Activated T-cell treated with anti-CD3 and anti-CD28 coated beads, Interleukin-2, amount 50 U/mL, for 1 hour (primary cell): ENCODE data around the gene CARD11.

Experiments used
- DNase-seq: peaks from one replicate; pipeline ENCODE4 v3.0.0-alpha.2; 2020

Gene CARD11

DNA sequence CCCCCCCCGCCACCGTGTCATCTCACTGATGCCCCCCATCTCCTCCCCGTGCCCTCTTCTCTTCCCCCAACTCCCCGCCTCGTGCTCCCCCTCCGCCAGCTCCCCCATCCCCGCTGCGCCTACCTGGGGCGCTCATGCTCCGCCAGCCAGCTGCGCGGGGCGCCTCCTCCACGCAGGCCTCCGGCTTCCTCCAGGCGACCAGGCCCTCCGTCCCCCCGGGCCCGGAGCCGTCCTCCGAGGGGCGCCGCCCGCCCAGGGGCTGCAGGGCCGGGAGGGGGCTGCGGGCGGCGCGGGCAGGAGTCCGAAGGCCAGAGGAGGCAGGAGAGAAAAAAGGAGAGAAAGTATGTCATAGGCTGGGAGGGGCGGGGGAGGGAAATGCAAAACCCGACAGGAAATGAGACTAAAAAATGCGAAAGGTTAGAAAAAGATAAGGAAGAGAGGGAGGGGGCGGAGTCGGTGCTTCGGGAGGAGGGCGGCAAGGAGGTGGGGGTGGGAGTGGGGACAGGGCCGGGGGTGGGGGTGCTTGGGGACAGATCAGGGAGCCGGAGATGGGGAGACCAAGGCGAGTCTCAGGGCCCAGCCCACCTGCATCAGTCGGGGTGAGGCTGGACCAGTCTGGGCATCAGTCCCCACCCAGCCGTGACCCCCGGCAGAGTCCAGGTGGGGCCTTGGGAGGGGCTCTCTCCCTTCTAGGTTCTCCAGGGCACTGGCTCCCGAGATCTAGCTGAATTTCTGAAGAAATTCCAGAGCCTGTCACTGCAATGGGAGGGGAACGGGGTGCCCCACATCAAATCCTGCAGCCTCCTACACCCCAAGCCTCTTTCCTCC is at the start of gene CARD11:
Gene CARD11, minus strand, starts transcription at position 324 of the 828 bp plus-strand sequence. CDS start 85,361 bp downstream, outside the sequence.
- peak; percentile 68 for DNase-seq

GRCh38 chr7:3092468-3092867 is 48.8 kb upstream of the CARD11 start:
- DNase-seq, result peak; percentile 70

DNA sequence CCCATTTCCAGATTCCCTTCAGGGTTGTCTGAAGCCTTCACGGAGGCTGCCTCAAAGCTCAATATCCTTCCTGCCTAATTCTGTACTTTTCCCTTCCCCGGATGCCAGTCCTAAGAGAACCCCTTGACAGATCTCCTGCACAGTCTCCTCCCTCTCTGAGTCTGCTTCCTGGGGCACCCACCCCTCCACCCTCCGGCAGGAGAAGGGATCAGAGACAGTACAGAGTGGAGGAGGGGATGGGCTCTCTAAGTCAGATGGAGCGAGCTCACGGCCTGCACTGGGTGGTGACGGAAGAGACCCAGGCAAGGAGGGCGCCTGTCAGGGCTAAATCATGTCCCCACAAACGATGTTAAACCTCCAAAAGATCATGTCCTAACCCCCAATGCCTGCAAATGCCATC is 48.0 kb upstream of the CARD11 start:
- DNase-seq, result no peak

DNA sequence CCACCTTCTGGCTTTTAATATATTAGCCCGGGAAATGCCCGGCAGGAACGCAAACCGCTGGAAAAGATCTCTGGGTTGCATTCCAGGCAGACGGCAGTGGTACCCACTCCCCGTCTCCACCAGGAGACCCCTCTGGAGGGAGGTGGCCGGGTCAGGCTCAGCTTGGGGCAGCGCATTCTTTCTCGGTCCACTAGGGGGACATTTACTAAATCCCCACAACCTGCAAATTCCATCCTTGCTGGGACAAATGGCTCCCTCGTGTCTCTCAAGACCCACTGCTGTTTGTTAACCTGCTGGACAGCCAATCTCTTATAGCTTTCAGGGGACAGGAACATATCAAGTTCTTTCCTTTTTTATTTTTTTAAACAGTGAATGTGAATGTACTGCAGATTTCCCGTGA is 45.8 kb upstream of the CARD11 start:
- no peak for DNase-seq

GRCh38 chr7:3087243-3087755 is 43.6 kb upstream of the CARD11 start:
- DNase-seq, result no peak

DNA sequence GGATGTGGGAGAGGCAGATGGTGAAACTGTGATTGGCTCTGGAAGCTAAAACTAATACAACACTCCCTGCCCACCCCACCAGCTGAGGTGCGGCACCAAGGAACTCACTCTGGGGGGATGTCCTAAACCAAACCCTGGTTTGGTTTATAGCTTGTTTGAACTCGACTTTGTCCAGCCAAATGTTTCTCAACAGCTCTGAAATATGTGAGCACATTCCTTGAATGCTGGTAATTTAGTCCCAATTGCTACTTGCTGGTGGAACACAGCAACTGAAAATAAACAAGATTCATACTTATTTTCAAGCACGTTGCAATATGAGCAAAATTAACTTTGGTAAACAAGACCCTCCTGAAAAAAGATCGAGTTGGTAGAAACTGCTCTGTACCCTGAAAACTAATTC is 39.7 kb upstream of the CARD11 start:
- DNase-seq, result no peak

- DNase-seq, result no peak
Measured at GRCh38 chr7:3082831-3083230, 39.2 kb upstream of the CARD11 start.

DNA sequence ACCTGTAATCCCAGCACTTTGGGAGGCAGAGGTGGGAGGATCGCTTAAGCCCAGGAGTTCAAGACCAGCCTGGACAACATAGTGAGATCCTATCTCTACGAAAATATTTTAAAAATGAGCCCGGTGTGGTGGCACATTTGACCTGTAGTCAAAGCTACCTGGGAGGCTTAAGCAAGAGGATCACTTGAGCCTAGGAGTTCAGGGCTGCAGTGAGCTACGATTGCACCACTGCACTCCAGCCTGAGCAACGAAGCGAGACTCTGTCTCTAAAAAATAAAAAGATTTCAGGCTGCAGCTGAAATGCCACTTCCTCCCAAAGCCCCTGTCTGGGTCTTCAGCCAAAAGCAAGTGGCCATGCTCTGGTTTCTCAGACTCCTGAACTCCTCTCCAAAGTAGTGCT is 38.7 kb upstream of the CARD11 start:
- DNase-seq, result no peak

DNA sequence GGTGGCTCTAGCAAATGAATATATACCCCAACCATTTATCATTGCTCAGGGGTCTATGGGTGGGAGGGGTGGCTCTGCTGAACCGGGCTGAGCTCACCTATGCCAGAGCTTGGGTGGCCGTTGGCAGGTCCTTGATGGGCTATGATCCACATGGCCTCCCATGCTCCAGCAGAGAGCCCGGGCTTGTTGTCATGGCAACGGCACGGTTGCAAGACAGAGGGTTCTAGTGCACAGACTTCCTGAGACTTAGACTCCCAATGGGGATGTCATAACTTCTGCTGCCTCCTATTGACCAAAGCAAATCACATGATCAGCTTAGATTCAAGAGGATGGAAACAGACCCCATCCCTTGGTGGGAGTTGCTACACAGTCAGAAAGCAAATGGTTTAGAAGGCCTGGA is 36.4 kb upstream of the CARD11 start:
- no peak for DNase-seq

DNA sequence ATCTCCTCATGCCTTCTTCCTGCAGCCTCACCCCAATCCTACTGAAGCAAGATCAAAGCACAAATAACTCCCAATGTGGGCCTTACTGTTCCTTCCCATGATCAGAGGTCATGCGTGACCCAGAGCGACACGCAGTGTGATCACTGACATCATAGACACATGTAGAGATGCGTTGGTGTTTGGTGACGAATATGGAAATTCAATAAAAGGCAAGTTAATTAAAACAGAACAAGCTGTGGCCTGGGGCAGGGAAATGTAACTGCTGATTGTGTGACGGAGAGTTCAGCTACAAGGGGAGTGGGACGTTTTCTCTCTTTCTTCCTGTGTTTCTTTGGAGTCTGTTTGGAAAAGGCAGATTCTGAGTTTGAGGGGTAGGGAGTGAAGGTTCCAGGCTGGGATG is 34.8 kb upstream of the CARD11 start:
- DNase-seq, result no peak

- no peak for DNase-seq
Measured at GRCh38 chr7:3076700-3077099, 33.0 kb upstream of the CARD11 start.

DNA sequence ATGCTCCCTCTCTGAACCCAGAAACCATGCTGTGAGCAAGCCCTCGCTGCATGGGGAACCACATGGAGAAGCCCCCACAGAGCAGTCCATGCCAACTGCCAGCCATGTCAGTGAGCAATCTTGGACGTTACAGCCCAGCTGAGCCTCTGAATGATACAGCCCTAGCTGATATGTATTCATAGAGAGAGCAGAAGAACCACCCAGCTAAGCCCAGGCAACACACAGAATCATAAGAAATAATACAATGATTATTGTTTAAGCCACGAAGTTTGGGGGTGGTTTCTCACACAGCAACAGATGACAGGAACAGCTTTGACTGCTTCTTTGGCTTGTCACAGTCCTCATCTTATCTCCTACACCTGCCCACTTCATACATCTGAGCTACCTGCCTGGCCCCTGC is 32.5 kb upstream of the CARD11 start:
- DNase-seq, result no peak

- no peak for DNase-seq
Measured at GRCh38 chr7:3075441-3075840, 31.8 kb upstream of the CARD11 start.

DNA sequence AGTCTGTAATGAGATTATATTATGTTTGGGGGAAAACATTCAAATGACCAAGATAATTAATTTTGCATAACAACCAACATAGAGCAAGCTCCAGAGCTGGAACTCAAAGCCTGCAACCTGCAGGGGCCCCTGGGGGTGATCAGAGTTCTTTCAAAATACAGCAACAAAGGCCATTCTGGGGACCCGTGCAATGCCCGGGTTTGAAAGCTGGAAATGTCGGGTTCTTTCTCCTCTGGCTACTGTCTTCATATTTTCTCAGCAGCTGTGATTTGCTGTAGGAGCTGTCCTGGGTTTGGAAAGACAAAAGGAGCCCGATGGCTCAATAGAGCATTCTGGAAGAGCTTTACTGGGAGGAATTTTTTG is 30.8 kb upstream of the CARD11 start:
- DNase-seq, result no peak

- no peak for DNase-seq
Measured at GRCh38 chr7:3073763-3074458, 30.2 kb upstream of the CARD11 start.

- no peak for DNase-seq
Measured at GRCh38 chr7:3070908-3071307, 27.2 kb upstream of the CARD11 start.

DNA sequence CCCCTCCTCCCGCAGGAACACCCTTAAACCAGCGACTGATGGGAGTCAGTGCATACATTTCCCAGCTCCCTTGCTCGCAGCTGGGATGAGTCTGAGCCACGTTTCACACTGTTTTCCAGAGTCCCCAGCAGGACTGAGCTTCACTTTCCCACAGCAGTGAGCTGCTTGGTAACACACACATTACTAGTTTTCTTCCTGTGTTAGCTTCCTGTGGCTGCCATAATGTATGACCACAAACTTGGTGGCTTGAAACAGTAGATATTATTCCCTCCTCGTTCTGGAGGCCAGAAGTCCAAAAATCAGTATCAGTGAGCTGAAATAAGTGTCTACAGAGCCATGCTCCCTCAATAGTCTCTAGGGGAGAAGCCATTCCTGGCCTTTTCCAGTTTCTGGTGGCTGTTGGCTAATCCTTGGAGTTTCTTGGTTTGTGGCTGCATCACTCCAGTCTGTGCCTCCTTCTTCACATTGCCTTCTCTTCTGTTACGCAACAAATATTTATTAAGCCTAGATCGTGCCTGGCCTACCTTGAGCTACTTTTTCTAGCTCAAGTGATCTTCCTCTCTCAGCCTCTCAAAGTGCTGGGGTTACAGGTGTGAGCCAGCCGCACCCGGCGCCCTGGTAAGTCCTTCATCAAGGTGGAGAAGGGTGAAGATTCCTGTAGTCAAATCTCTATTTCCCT is 26.2 kb upstream of the CARD11 start:
- DNase-seq, result no peak

- no peak for DNase-seq
Measured at GRCh38 chr7:3068530-3068929, 24.9 kb upstream of the CARD11 start.

DNA sequence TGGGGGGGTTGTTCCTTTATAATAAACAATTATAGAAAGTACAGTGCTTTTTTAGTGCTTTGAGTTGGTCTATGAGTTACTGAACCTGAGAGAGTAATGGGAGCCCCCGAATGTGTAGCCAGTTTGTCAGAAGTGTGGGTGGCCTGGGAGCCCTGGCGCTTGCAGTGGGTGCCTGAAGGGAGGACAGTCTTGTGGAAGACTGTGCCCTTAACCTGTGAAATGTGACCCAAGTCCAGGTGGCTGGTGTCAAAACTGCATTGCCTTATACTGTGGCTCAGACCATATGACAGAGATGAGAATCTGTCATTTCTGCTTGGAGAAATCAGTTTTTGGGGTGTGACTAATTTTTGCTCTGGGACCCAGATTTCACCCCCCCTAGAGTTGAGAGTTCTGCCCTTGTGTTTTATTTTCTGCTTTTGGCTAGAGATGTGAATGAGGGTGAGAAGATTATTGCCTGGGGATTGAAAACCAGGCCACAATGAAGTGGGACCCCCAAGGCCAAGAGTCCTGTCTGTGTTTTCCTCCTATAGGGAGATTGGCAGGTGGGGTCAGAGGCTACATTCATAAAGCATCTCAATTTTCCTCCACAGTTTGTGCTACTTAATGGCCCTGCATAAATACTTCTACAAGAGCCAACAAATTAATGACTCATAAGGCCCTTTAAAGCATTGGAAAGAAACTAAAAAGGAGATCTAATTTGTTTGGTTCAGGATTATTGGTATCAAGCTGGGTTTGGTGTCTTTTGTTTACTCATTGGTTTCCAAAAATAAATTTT is 24.1 kb upstream of the CARD11 start:
- DNase-seq, result no peak

DNA sequence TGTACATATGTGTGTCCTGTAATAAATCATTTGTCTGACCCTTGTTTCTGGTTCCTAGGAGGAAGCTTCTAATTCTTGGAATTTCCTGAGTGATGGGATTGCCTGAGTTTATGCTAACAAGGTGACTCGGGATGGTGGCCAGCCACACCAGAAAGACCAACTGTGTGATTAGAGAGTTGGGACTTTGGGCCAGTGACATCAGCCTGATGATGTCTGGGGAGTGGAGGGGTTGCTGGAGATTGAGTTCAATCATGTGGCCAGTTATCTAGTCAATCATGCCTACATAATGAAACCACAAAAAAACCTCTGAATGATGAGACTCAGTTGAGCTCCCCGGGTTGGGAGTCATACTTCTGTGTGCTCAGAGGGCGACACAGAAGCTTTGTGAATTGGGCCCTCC is 23.5 kb upstream of the CARD11 start:
- DNase-seq, result no peak

- DNase-seq, result no peak
Measured at GRCh38 chr7:3066506-3066905, 22.8 kb upstream of the CARD11 start.

GRCh38 chr7:3065724-3066143 is 22.1 kb upstream of the CARD11 start:
- peak; percentile 65 for DNase-seq

DNA sequence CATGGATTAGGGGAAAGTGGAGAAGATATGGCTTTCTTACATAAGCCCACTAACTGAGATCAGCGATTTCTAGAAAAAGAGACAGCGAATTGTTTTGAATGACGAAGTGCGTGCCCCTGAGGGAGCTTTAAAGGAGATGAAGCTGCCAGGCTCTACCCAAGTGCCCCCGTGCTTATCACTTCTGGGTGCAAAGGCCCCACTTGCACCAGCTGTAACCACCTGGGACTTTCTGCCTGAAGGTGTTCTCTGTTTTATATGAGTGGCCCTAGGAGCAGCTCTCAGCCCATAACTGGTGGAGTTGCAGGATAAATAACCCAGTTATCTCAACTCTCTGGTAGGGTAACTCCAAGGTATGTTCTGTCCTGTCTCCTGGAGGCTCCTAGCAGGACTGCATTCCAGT is 20.4 kb upstream of the CARD11 start:
- DNase-seq, result no peak
